ENCODE measurements around the gene GRK5.
A peak's percentile ranks its signal among the peaks of the same experiment; 100 is the strongest.

The GRK5 gene

DNA sequence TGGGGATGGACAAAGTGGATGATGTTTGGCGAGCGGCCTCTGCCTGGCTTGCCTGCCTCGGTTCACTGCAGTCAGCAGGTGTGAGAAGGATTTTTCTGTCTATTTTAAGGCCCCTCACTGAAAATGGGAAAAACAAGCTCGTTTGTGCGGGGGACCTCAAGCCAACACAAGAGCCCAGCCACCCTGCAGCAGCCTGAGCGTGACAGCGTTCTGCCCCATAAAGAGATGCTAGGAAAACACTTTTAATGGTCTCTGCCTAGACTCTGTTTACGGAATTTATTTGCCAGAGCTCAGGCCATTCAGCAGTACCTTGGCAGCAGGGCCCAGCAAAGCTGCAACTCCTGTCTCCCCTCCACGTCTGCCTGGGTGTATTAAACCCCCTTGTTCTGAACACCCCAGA lies 131.7 kb downstream of the GRK5 start:
- H3K27ac Mint-ChIP-seq, result no peak overlapping the region
- H3K27me3 Mint-ChIP-seq, result no peaks in the 10 kb centered on the region
- H3K9me3 Mint-ChIP-seq (ENCODE audit: low read depth), result no peaks in the 10 kb centered on the region
- peaks cover 3% of the 10 kb centered on the region for H3K36me3 Mint-ChIP-seq
- H3K4me1 Mint-ChIP-seq (ENCODE audit: low read depth), result peaks cover 25% of the 10 kb centered on the region
- no peak overlapping the region for H3K4me3 Mint-ChIP-seq

GRCh38 chr10:119340893-119341458 lies 133.6 kb downstream of the GRK5 start:
- no peaks in the 10 kb centered on the region for H3K27me3 Mint-ChIP-seq
- no peaks in the 10 kb centered on the region for H3K9me3 Mint-ChIP-seq (ENCODE audit: low read depth)
- H3K36me3 Mint-ChIP-seq, result peaks cover 7% of the 10 kb centered on the region
- peak overlapping the region; percentile 19 for H3K27ac Mint-ChIP-seq
- no peak overlapping the region for H3K4me3 Mint-ChIP-seq
- H3K4me1 Mint-ChIP-seq (ENCODE audit: low read depth), result peaks cover 35% of the 10 kb centered on the region

- Mint-ChIP-seq H3K36me3 (peaks cover 7% of the 10 kb centered on the region), H3K4me3 (no peak overlapping the region), H3K9me3 (ENCODE audit: low read depth) (no peaks in the 10 kb centered on the region), H3K27me3 (no peaks in the 10 kb centered on the region), H3K4me1 (ENCODE audit: low read depth) (peaks cover 35% of the 10 kb centered on the region), H3K27ac (peak overlapping the region; percentile 19)
These were observed 134.3 kb downstream of the GRK5 start for GRCh38 chr10:119341459-119342301.

GRCh38 chr10:119342335-119342734 lies 135.0 kb downstream of the GRK5 start:
- Mint-ChIP-seq H3K4me1 (ENCODE audit: low read depth) (peaks cover 37% of the 10 kb centered on the region), H3K27me3 (no peaks in the 10 kb centered on the region), H3K4me3 (no peak overlapping the region), H3K9me3 (ENCODE audit: low read depth) (no peaks in the 10 kb centered on the region), H3K27ac (no peak overlapping the region), H3K36me3 (peaks cover 9% of the 10 kb centered on the region)

GRCh38 chr10:119343011-119343601 lies 135.7 kb downstream of the GRK5 start:
- Mint-ChIP-seq H3K4me1 (ENCODE audit: low read depth) (peaks cover 37% of the 10 kb centered on the region), H3K4me3 (no peak overlapping the region), H3K9me3 (ENCODE audit: low read depth) (no peaks in the 10 kb centered on the region), H3K27me3 (no peaks in the 10 kb centered on the region), H3K27ac (no peak overlapping the region), H3K36me3 (peaks cover 11% of the 10 kb centered on the region)

GRCh38 chr10:119344381-119344780 lies 137.0 kb downstream of the GRK5 start:
- H3K36me3 Mint-ChIP-seq, result peaks cover 16% of the 10 kb centered on the region
- H3K4me3 Mint-ChIP-seq, result no peak overlapping the region
- peaks cover 37% of the 10 kb centered on the region for H3K4me1 Mint-ChIP-seq (ENCODE audit: low read depth)
- no peak overlapping the region for H3K27ac Mint-ChIP-seq
- no peaks in the 10 kb centered on the region for H3K9me3 Mint-ChIP-seq (ENCODE audit: low read depth)
- no peaks in the 10 kb centered on the region for H3K27me3 Mint-ChIP-seq

DNA sequence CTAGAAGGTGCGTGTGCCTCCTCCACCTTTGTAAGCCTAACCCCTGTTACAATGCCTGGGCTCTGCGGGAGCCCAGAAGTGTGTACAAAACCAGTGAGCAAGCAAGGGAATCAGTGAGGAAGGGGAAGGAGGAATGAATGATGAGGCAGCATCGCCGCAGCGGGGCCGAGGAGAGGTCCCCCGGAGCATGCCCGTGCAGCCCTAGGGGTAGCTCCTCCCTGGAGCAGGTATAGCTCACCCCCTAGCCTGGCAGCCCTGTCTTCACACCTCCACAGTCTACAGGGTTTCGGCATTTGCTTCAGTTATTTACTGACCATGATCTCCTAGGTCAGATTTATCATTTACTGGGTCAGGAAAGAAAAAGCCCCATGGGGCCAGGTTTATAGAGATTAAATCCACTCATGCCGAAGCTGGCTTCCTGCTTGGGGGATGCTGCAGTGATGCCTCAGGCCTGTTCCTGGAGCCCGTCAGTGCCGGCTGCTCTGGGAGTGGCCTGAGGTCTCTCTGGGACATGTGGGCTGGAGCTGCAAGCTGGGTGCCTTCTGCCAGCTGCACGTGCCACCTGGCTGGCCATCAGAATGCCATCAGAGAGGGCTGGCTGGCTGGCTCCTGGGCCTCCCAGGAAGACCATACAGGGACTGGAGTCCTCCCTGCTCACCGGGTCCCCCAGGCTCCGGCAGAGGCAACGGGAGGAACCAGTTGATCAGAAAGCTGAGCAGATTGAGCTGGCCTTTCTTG lies 138.9 kb downstream of the GRK5 start:
- no peak overlapping the region for H3K27ac Mint-ChIP-seq
- no peaks in the 10 kb centered on the region for H3K27me3 Mint-ChIP-seq
- peaks cover 23% of the 10 kb centered on the region for H3K36me3 Mint-ChIP-seq
- peaks cover 29% of the 10 kb centered on the region for H3K4me1 Mint-ChIP-seq (ENCODE audit: low read depth)
- H3K4me3 Mint-ChIP-seq, result no peak overlapping the region
- H3K9me3 Mint-ChIP-seq (ENCODE audit: low read depth), result no peaks in the 10 kb centered on the region

DNA sequence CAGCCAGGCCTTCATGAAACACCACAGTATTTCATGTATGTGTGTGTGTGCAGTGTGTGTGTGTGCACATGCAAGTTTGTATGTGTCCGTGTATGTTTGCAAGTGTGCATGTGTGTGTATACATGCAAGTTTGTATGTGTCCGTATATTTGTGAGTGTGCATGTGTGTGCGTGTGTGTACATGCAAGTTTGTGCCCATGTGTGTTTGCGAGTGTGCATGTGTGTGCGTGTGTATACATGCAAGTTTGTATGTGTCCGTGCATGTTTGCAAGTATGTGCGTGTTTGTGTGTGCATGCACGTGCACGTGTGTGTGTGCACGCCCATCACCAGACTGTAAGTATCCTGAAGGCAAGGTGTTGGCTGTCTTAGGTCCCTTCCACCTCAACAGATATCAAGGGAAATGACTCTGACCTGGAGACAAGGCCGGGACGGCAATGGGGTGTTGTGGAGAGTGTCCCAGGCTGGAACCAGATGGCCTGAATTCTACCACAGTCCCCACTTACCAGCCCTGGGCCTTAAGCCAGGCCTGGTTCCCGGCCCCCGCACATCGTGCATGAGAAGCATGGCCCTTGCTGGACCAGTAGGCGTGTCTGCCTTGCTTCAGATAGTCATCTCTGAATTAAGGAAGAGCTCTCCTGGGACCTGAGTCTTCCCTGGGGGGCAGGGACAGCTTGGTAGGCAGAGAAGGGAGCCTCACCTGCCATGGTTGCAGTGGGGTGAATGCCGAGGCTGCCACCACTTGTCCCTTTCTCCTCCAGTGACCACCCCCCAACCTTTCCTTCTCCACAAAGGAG lies 140.0 kb downstream of the GRK5 start:
- H3K9me3 Mint-ChIP-seq (ENCODE audit: low read depth), result no peaks in the 10 kb centered on the region
- H3K27ac Mint-ChIP-seq, result no peak overlapping the region
- H3K4me1 Mint-ChIP-seq (ENCODE audit: low read depth), result peaks cover 20% of the 10 kb centered on the region
- peaks cover 21% of the 10 kb centered on the region for H3K36me3 Mint-ChIP-seq
- no peaks in the 10 kb centered on the region for H3K27me3 Mint-ChIP-seq
- no peak overlapping the region for H3K4me3 Mint-ChIP-seq

GRCh38 chr10:119348106-119348505 lies 140.7 kb downstream of the GRK5 start:
- H3K4me3 Mint-ChIP-seq, result no peak overlapping the region
- H3K4me1 Mint-ChIP-seq (ENCODE audit: low read depth), result peaks cover 17% of the 10 kb centered on the region
- no peak overlapping the region for H3K27ac Mint-ChIP-seq
- H3K9me3 Mint-ChIP-seq (ENCODE audit: low read depth), result no peaks in the 10 kb centered on the region
- H3K36me3 Mint-ChIP-seq, result peaks cover 24% of the 10 kb centered on the region
- H3K27me3 Mint-ChIP-seq, result no peaks in the 10 kb centered on the region

DNA sequence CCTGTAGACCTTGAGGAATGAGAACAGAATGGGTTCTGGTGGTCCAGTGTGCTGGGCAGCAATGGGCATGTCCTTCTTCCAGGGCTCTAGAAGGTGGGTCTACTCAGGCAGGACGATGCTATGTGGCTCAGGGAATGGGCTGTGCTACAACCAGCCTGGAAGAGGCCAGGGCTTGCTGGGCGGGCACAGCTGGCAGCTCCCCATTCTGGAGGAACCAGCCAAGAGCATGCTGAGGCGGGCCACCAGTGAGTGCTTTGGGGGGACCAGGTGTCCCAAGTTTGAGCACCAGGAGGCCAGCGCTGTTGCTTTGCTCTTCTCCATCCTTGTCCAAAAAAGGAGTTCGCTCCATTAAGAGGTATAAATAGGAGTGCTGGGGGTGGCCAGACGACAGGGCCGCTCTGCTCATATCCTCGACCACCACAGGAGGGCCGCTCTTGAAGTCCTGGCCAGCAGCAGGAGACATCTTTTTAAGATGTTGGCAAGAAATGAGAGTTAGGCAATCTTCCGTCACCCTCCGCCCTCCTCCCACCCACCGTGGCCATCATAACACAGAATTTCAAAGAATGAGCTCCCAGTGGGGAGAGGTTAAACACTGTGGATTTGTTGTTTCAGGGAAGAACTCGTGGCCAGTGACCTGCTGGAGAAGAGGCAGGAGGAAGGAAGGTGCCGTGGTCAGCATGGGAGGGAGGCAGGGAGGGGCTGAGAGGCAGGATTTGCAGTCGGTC lies 141.3 kb downstream of the GRK5 start:
- H3K27me3 Mint-ChIP-seq, result no peaks in the 10 kb centered on the region
- no peak overlapping the region for H3K4me3 Mint-ChIP-seq
- H3K27ac Mint-ChIP-seq, result no peak overlapping the region
- H3K4me1 Mint-ChIP-seq (ENCODE audit: low read depth), result peaks cover 14% of the 10 kb centered on the region
- peaks cover 24% of the 10 kb centered on the region for H3K36me3 Mint-ChIP-seq
- H3K9me3 Mint-ChIP-seq (ENCODE audit: low read depth), result no peaks in the 10 kb centered on the region

- Mint-ChIP-seq H3K27ac (no peak overlapping the region), H3K9me3 (ENCODE audit: low read depth) (no peaks in the 10 kb centered on the region), H3K27me3 (no peaks in the 10 kb centered on the region), H3K4me1 (ENCODE audit: low read depth) (peaks cover 10% of the 10 kb centered on the region), H3K36me3 (peaks cover 24% of the 10 kb centered on the region), H3K4me3 (no peak overlapping the region)
These were observed 142.0 kb downstream of the GRK5 start for GRCh38 chr10:119349341-119349740.

GRCh38 chr10:119349937-119350501 lies 142.6 kb downstream of the GRK5 start:
- Mint-ChIP-seq H3K27me3 (no peaks in the 10 kb centered on the region), H3K27ac (no peak overlapping the region), H3K4me1 (ENCODE audit: low read depth) (peaks cover 6% of the 10 kb centered on the region), H3K9me3 (ENCODE audit: low read depth) (no peaks in the 10 kb centered on the region), H3K36me3 (peaks cover 24% of the 10 kb centered on the region), H3K4me3 (no peak overlapping the region)

- Mint-ChIP-seq H3K4me1 (ENCODE audit: low read depth) (peaks cover 2% of the 10 kb centered on the region), H3K9me3 (ENCODE audit: low read depth) (no peaks in the 10 kb centered on the region), H3K36me3 (peaks cover 21% of the 10 kb centered on the region), H3K4me3 (no peak overlapping the region), H3K27me3 (no peaks in the 10 kb centered on the region), H3K27ac (no peak overlapping the region)
These were observed 143.2 kb downstream of the GRK5 start for GRCh38 chr10:119350502-119351097.
